ENCODE data around the gene GBF1.

Gene GBF1

GRCh38 chr10:102411341-102412255, 166.3 kb downstream of the GBF1 start:
- DNase-seq (ENCODE audit: low read depth in 2 of 2), result no peak
- no peak overlapping the region for H3K4me3 ChIP-seq (replicated peaks in 1 of 2; ENCODE audit: low read depth in 2 of 2, low read length in 2 of 2)
- TF ChIP-seq CTCF (IDR thresholded peaks at IDR 0.05; ENCODE audit: low read depth, low read length), result no peak

GRCh38 chr10:102412293-102412692, 167.0 kb downstream of the GBF1 start:
- DNase-seq (ENCODE audit: low read depth in 2 of 2), result no peak
- no peak for TF ChIP-seq CTCF (IDR thresholded peaks at IDR 0.05; ENCODE audit: low read depth, low read length)
- no peak overlapping the region for H3K4me3 ChIP-seq (replicated peaks in 1 of 2; ENCODE audit: low read depth in 2 of 2, low read length in 2 of 2)

DNA sequence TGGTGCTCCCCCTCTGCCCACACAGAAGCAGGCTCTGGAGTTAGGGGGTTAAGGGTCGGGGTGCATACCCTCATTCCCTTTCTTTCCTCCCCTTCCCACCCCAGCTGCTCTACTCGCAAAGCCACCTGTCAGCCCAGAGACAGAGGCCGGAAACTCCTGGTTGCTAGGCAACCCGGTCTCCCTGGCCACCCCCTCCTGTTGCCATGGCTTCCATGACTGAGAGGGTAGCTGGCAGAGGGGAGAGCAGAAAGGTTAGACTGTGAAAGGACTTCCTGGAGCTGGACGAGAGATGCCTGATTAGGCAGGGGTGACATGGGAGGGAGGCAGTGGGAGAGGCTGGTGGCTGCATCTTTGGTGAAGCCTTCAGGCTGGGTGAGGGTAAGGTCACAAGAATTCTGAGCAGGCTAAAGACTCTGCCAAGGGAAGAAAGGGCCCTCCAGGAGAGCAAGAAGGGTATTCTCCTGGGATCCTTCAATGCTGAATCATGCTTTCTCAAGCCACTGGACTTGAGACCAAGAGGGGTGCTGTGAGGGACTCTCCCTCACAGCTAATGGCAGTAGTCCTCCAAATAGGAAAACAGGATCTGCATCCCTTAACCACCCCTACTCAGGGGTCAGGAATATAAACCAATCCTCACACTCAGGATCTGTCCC, 167.8 kb downstream of the GBF1 start:
- TF ChIP-seq CTCF (IDR thresholded peaks at IDR 0.05; ENCODE audit: low read depth, low read length), result no peak
- peak; percentile 56 to 73 for DNase-seq (ENCODE audit: low read depth in 2 of 2)
- H3K4me3 ChIP-seq (replicated peaks in 1 of 2; ENCODE audit: low read depth in 2 of 2, low read length in 2 of 2), result no peak overlapping the region

DNA sequence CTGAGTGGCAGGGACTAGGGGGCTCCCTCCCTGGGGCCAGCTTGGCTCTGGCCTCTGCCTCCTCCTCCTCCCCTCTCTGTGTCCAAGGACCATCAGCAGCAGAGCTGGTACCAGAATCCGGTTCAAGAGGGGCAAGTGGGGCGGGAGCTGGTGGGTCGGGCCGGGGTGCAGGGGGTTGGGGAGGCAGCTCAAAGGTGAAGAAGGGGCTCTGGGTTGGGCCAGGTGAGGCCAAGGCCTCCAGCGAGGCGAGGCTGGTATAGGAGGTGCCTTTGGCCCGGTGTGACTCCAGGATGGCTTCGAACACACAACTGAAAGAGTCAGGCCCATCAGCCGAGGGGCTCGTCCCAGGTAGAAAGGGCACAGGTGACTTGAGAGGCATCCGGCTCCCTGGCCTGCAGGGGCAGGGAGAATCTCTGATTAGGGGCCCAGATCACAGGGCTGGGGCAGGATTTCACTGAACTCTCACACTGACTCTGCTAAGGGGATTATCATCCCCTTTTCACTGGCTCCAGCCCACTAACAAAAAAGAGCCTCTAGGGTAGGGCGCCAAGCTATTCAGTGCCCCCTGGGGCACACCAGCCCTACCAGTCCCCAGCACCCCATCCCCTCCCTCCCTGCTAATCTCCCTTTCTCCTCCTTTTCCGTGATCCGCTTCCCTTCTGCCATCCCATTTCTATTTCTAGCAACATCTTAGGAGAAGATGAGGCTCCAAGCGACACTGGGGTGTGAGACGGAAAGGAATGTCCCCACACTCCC, 168.7 kb downstream of the GBF1 start:
- no peak overlapping the region for H3K4me3 ChIP-seq (replicated peaks in 1 of 2; ENCODE audit: low read depth in 2 of 2, low read length in 2 of 2)
- TF ChIP-seq CTCF (IDR thresholded peaks at IDR 0.05; ENCODE audit: low read depth, low read length), result no peak
- DNase-seq (ENCODE audit: low read depth in 2 of 2), result no peak

- H3K4me3 ChIP-seq (replicated peaks in 1 of 2; ENCODE audit: low read depth in 2 of 2, low read length in 2 of 2), result no peak overlapping the region
- no peak for DNase-seq (ENCODE audit: low read depth in 2 of 2)
- TF ChIP-seq CTCF (IDR thresholded peaks at IDR 0.05; ENCODE audit: low read depth, low read length), result no peak
These were observed 169.4 kb downstream of the GBF1 start for GRCh38 chr10:102414749-102415148.

GRCh38 chr10:102416283-102416682, 171.0 kb downstream of the GBF1 start:
- H3K4me3 ChIP-seq (replicated peaks in 1 of 2; ENCODE audit: low read depth in 2 of 2, low read length in 2 of 2), result no peak overlapping the region
- DNase-seq (ENCODE audit: low read depth in 2 of 2), result no peak

More at GRCh38 chr10:102416283-102416682, 171.0 kb downstream of the GBF1 start:
- TF ChIP-seq CTCF (IDR thresholded peaks at IDR 0.05; ENCODE audit: low read depth, low read length), result no peak
